Femur (tissue), 1 donor: ENCODE data around the gene GLDC.

Source experiments
- DNase-seq: peaks from one replicate; pipeline ENCODE4 v3.0.0-alpha.2; 2017

GLDC gene

GRCh38 chr9:6489099-6489498 is 156.4 kb downstream of the GLDC start:
- DNase-seq: no peak

- DNase-seq: no peak
Measured at GRCh38 chr9:6488395-6488794, 157.1 kb downstream of the GLDC start.

GRCh38 chr9:6484210-6484609 is 161.3 kb downstream of the GLDC start:
- no peak for DNase-seq
